ENCODE data around the gene LRP3.
"Not testable (repeated sequence)": the region's sequence is repeated elsewhere in the genome, so short reads cannot be mapped to it uniquely, and the experiment has no call there.

Gene LRP3

GRCh38 chr19:33167438-33167837 lies 26.7 kb upstream of the LRP3 start:
- H3K9me3 Mint-ChIP-seq, result peaks cover 9 to 11% of the 10 kb centered on the region in 2 donors
- peaks cover 7 to 13% of the 10 kb centered on the region in 2 donors for H3K4me1 Mint-ChIP-seq
- no peak overlapping the region for H3K4me3 Mint-ChIP-seq
- H3K27ac Mint-ChIP-seq, result no peak overlapping the region
- DNase-seq, result no peak
- no peak for ATAC-seq (replicated peaks)
- H3K27me3 Mint-ChIP-seq, result no peaks in the 10 kb centered on the region
- H3K36me3 Mint-ChIP-seq, result peaks cover 20 to 21% of the 10 kb centered on the region in 2 donors

- Mint-ChIP-seq H3K27me3 (no peaks in the 10 kb centered on the region), H3K4me1 (peaks cover 8 to 24% of the 10 kb centered on the region in 2 donors), H3K9me3 (peaks cover 9 to 11% of the 10 kb centered on the region in 2 donors), H3K4me3 (no peak overlapping the region), H3K27ac (no peak overlapping the region), H3K36me3 (peaks cover 22 to 24% of the 10 kb centered on the region in 2 donors)
- ATAC-seq (replicated peaks), result no peak
- DNase-seq, result no peak
These were observed 25.6 kb upstream of the LRP3 start for GRCh38 chr19:33168528-33168927.

GRCh38 chr19:33171222-33171795 lies 22.8 kb upstream of the LRP3 start:
- DNase-seq (no peak), ATAC-seq (replicated peaks) (no peak)
- peaks cover 9 to 11% of the 10 kb centered on the region in 2 donors for H3K9me3 Mint-ChIP-seq
- no peaks in the 10 kb centered on the region for H3K27me3 Mint-ChIP-seq
- no peak overlapping the region for H3K27ac Mint-ChIP-seq
- H3K4me3 Mint-ChIP-seq, result no peak overlapping the region
- H3K4me1 Mint-ChIP-seq, result peaks cover 21 to 46% of the 10 kb centered on the region in 2 donors
- peaks cover 18 to 24% of the 10 kb centered on the region in 2 donors for H3K36me3 Mint-ChIP-seq

- ATAC-seq (replicated peaks) (no peak), DNase-seq (no peak)
- no peak overlapping the region for H3K27ac Mint-ChIP-seq
- peaks cover 20 to 27% of the 10 kb centered on the region in 2 donors for H3K36me3 Mint-ChIP-seq
- H3K27me3 Mint-ChIP-seq, result peaks cover 3 to 4% of the 10 kb centered on the region in 2 donors
- H3K4me1 Mint-ChIP-seq, result peaks cover 23 to 52% of the 10 kb centered on the region in 2 donors
- H3K4me3 Mint-ChIP-seq, result no peak overlapping the region
- peaks cover 9 to 13% of the 10 kb centered on the region in 2 donors for H3K9me3 Mint-ChIP-seq
These were observed 22.2 kb upstream of the LRP3 start for GRCh38 chr19:33171916-33172359.

GRCh38 chr19:33174186-33174585 lies 19.9 kb upstream of the LRP3 start:
- H3K27me3 Mint-ChIP-seq, result peaks cover 5% of the 10 kb centered on the region in 2 donors
- peaks cover under 1 to 3% of the 10 kb centered on the region in 2 donors for H3K9me3 Mint-ChIP-seq
- H3K4me3 Mint-ChIP-seq, result peak overlapping the region in 1 of 2 donors; percentile 14
- H3K4me1 Mint-ChIP-seq, result peaks cover 27 to 65% of the 10 kb centered on the region in 2 donors
- H3K36me3 Mint-ChIP-seq, result peaks cover 8 to 12% of the 10 kb centered on the region in 2 donors
- ATAC-seq (replicated peaks) (no peak), DNase-seq (no peak)
- no peak overlapping the region for H3K27ac Mint-ChIP-seq

GRCh38 chr19:33175156-33175782 lies 18.9 kb upstream of the LRP3 start:
- Mint-ChIP-seq H3K9me3 (peaks cover 0 to 1% of the 10 kb centered on the region in 2 donors), H3K27ac (peak overlapping the region; percentile 99), H3K36me3 (peaks cover 7 to 10% of the 10 kb centered on the region in 2 donors), H3K4me1 (peaks cover 26 to 67% of the 10 kb centered on the region in 2 donors), H3K4me3 (peak overlapping the region; percentile 98 to 99), H3K27me3 (peaks cover 5% of the 10 kb centered on the region in 2 donors)
- ATAC-seq (replicated peaks), result no peak
- DNase-seq, result no peak

- H3K9me3 Mint-ChIP-seq, result peaks cover 0 to 1% of the 10 kb centered on the region in 2 donors
- DNase-seq (no peak), ATAC-seq (replicated peaks) (peak; percentile 0 to 1)
- H3K4me3 Mint-ChIP-seq, result peak overlapping the region; percentile 98 to 99
- H3K36me3 Mint-ChIP-seq, result peaks cover 7 to 10% of the 10 kb centered on the region in 2 donors
- peaks cover 26 to 67% of the 10 kb centered on the region in 2 donors for H3K4me1 Mint-ChIP-seq
- H3K27me3 Mint-ChIP-seq, result peaks cover 5% of the 10 kb centered on the region in 2 donors
- H3K27ac Mint-ChIP-seq, result peak overlapping the region; percentile 99
These were observed 18.1 kb upstream of the LRP3 start for GRCh38 chr19:33175886-33176669.

- peaks cover 26 to 67% of the 10 kb centered on the region in 2 donors for H3K4me1 Mint-ChIP-seq
- peak overlapping the region; percentile 99 for H3K27ac Mint-ChIP-seq
- peaks cover 0 to 1% of the 10 kb centered on the region in 2 donors for H3K9me3 Mint-ChIP-seq
- H3K27me3 Mint-ChIP-seq, result peaks cover 5% of the 10 kb centered on the region in 2 donors
- ATAC-seq (replicated peaks) (peak; percentile 87 to 89), DNase-seq (peak; percentile 97)
- H3K36me3 Mint-ChIP-seq, result peaks cover 7 to 10% of the 10 kb centered on the region in 2 donors
- H3K4me3 Mint-ChIP-seq, result peak overlapping the region; percentile 98 to 99
These were observed 17.3 kb upstream of the LRP3 start for GRCh38 chr19:33176670-33177416.

- H3K27ac Mint-ChIP-seq, result peak overlapping the region; percentile 99
- peak; percentile 40 to 44 for ATAC-seq (replicated peaks)
- peak overlapping the region; percentile 98 to 99 for H3K4me3 Mint-ChIP-seq
- H3K9me3 Mint-ChIP-seq, result peaks cover 0 to 1% of the 10 kb centered on the region in 2 donors
- DNase-seq, result no peak
- peaks cover 5% of the 10 kb centered on the region in 2 donors for H3K27me3 Mint-ChIP-seq
- H3K4me1 Mint-ChIP-seq, result peaks cover 24 to 63% of the 10 kb centered on the region in 2 donors
- H3K36me3 Mint-ChIP-seq, result peaks cover 5 to 8% of the 10 kb centered on the region in 2 donors
These were observed 16.6 kb upstream of the LRP3 start for GRCh38 chr19:33177417-33177979.

- H3K4me3 Mint-ChIP-seq, result no peak overlapping the region
These were observed 7.5 kb upstream of the LRP3 start for GRCh38 chr19:33186431-33187182.

GRCh38 chr19:33187183-33187540 lies 7.0 kb upstream of the LRP3 start:
- Mint-ChIP-seq H3K27ac (no peak overlapping the region), H3K4me1 (peaks cover 0 to 2% of the 10 kb centered on the region in 2 donors), H3K36me3 (no peaks in the 10 kb centered on the region), H3K27me3 (peaks cover 14 to 16% of the 10 kb centered on the region in 2 donors), H3K9me3 (no peaks in the 10 kb centered on the region), H3K4me3 (no peak overlapping the region)
- DNase-seq (no peak), ATAC-seq (replicated peaks) (no peak)

More at GRCh38 chr19:33186431-33187182, 7.5 kb upstream of the LRP3 start:
- DNase-seq (no peak), ATAC-seq (replicated peaks) (no peak)
- H3K36me3 Mint-ChIP-seq, result no peaks in the 10 kb centered on the region
- peak overlapping the region; percentile 42 for H3K27ac Mint-ChIP-seq
- H3K27me3 Mint-ChIP-seq, result peaks cover 9 to 10% of the 10 kb centered on the region in 2 donors
- H3K9me3 Mint-ChIP-seq, result no peaks in the 10 kb centered on the region
- peaks cover 0 to 2% of the 10 kb centered on the region in 2 donors for H3K4me1 Mint-ChIP-seq

- Mint-ChIP-seq H3K27me3 (peaks cover 32 to 34% of the 10 kb centered on the region in 2 donors), H3K27ac (no peak overlapping the region), H3K9me3 (no peaks in the 10 kb centered on the region), H3K36me3 (no peaks in the 10 kb centered on the region), H3K4me1 (peaks cover 0 to 6% of the 10 kb centered on the region in 2 donors), H3K4me3 (no peak overlapping the region)
- ATAC-seq (replicated peaks) (no peak), DNase-seq (no peak)
These were observed 4.7 kb upstream of the LRP3 start for GRCh38 chr19:33189453-33189852.

GRCh38 chr19:33191092-33191491 lies 3.0 kb upstream of the LRP3 start:
- H3K36me3 Mint-ChIP-seq; ATAC-seq (replicated peaks); H3K9me3 Mint-ChIP-seq; DNase-seq; H3K27ac Mint-ChIP-seq; H3K4me1 Mint-ChIP-seq; H3K4me3 Mint-ChIP-seq: not testable (repeated sequence)
- peaks cover 32 to 45% of the 10 kb centered on the region in 2 donors for H3K27me3 Mint-ChIP-seq
